HG03565 (cell line): ENCODE results near the gene DPP6.

Experiments
- ATAC-seq: cut with Tn5 transposase; IDR thresholded peaks from one replicate; pipeline ENCODE4 v1.9.1; 2021; ENCODE audit warnings: mild to moderate bottlenecking, moderate library complexity; ENCODE audit not compliant: unreplicated experiment

DPP6 gene

DNA sequence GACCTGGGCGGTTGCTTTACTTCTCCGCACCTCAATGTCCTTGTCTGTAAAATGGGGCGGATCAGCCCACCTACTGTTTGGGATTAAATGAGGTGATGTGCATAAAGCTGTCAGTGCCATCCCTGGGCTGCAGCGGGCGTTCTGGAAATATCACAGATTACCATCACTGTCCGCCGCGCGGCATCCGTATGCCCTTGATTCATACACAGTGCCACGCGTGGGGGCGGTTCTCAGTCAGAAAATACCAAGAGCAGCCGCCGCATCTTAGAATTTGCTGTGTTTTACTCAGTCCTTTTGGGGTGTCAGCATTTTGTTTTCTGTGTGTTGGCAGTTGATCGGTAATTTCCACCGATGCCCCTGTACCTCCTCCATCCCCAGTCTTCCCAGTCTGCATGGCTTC, 338.8 kb downstream of the DPP6 start:
- no peak for ATAC-seq

DNA sequence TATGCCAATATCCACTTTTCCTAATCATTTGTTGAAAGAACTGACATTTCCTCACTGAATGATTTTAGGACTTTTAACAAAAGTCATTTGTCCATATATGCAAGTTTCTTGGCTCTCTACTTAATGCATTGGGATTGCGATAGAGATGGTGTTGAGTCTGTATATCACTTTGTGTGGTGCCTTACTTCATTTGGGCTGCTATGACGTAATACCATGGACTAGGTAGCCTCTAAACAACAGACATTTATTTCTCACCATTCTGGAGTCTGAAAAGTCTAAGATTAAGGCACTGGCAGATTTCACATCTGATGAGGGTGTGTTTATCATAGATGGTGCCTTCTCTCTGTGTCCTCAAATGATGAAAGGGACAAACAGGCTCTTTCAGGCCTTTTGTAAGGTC, 342.6 kb downstream of the DPP6 start:
- no peak for ATAC-seq

DNA sequence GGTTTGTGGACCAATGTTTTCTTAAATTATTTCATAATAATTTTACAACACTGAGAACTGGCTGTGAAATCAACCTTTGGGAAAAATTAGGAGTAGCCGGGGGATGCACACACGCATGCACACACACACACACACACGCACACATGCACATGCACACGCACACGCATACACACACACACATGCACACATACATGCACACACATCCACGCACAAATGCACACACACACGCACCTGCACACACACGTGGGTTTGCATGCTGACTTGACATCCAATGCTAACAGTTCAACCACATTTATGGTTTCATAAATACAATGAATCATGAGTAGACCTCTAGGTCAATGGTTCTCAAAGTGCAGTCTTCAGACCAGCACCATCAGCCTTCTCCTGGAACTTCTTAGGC, 354.1 kb downstream of the DPP6 start:
- ATAC-seq = no peak

DNA sequence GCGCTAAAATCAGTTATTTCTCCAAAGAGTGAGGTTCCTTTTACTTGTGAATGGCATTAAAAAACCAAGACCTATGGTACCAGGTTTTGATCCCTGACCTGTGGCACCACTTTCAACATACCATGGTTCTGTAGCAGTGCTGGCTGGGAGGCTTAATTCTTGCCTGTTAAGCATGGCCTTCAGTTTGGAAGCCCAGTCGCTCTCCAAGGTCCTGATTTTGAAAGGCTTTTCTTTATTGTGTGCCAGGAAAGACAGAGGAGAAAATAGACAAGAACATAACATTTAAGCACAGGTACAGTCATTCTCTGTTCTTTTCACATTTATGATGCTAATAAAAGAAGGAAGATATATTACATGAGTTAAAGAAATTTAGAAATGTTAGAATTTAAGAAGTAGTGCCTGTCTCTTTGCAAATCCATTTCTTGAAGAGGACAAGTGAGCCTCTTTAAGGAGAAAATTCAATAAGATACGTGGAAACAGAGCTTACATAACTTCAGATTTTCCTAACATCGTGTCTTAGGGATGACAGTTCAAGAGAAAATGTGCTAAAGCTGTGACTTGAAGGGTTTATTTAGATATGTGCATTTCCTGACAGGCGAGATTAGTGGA, 357.6 kb downstream of the DPP6 start:
- ATAC-seq = no peak

DNA sequence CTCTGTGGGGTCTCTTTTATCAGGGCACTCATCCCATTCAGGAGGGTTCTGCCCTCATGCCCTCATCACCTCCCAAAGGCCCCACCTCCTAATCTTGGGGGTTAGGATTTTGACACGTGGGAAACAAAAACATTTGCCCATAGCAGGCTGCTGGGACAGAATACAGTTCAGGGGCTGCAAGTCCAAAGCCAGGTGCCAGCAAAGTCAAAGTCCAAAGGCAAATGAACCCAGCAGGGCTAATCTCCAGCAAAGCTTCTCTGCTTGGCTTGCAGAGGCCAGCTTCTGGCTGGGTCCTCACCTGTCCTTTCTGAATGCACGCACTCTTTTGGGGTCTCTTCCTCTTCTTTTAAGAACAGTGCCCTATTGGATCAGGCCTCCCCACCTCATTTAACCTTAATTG, 359.9 kb downstream of the DPP6 start:
- ATAC-seq = no peak

DNA sequence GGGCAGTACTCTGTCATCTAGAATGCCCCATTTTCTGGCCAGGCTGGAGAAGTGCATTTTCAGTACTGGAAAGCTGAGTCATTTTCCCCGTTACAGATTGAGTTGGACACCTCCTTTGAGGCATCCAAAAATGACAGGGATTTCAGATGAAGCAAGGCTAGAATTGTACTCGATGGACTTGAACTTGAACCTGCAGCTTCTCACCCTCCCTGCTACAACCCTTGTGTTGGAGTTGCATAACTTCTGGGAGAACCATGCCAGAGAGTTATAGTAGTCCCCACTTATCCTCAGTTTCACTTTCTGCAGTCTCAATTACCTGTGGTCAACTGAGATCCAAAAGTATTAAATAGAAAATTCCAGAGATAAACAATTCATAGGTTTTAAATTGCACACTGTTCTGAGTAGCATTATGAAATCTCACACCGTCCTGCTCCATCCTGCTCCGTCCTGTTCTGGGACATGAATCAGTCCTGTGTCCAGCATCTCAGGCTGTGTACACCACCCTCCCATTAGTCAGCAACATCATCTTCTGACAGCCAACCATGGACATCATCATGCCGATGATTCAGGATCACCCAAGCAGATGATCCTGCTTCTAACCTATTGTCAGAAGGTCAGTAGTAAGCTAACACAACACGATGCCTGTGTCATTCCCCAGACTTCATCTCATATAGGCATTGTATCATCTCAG, 363.7 kb downstream of the DPP6 start:
- no peak for ATAC-seq

DNA sequence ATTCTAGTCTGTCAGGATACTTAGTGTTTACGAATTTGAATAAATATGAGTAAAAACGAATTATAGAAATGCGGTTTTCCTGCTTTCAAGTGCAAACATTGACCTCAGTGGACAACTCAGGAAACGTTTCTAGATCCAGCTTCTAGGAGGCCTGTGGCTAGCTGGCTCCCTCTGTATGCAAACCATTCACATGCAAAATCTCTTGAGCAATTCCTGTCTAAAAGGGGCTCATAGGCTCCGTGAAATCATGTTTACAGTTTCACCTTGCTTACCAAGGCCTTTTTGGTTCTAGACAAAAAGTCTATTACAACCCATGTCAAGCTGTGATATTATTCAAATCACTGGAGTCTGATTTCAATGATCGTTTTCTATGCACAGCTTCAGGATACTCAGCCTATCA, 364.5 kb downstream of the DPP6 start:
- no peak for ATAC-seq

DNA sequence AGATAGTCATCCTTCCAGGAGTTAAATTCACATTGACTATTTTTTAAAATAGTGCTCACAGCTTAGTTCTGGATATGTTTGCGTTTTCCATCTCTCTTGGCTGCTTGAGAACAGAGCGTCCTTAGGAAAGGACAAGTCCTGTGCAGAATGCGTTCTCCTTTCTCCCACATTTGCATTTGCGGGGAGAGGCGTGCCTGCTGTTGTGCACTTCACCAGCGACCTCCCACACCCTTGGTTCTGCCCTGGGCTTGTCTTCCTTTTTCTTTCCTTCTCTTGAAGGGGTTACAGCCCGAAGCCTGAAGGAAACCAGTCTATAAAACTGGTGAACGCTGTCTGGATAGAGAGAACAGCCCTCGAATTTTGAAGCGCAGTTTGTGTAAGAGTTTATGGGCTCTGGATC, 367.1 kb downstream of the DPP6 start:
- no peak for ATAC-seq

DNA sequence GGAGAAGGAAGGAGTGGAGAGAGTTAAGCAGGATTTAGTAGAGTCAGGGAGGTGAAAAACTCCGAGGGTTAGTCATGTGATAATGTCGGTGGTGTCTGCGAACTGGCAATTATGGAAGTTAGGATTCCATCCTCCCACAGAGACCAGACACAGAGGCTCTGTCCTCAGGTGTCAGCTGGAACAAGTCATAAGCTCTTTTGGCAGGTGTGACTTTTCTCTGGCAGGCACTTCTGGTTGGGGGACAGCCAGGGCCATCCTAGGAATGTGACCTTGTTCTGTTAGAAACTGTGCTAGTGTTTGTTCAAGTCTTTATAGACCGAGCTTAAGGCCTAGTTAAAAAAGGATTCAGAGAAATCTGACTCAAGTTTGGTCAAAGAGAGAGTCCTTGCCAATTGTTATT, 371.0 kb downstream of the DPP6 start:
- no peak for ATAC-seq

DNA sequence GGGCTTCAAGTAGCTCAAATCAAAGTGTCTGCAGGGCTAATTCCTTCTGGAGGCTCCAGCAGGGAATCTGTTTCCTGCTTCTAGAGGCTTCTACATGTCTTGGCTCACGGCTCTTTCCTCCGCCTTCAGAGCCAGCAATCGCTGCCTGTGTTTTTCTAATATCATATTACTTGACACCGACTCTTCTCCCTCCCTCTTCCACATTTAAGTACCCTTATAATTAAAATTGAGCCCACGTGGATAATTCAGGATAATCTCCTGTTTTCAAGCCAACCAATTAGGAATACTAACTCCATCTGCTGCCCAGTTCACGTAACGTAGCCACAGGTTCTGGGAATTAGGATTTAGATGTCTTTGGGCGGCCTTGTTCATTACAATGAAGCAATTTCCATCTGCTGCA, 372.2 kb downstream of the DPP6 start:
- ATAC-seq = no peak

DNA sequence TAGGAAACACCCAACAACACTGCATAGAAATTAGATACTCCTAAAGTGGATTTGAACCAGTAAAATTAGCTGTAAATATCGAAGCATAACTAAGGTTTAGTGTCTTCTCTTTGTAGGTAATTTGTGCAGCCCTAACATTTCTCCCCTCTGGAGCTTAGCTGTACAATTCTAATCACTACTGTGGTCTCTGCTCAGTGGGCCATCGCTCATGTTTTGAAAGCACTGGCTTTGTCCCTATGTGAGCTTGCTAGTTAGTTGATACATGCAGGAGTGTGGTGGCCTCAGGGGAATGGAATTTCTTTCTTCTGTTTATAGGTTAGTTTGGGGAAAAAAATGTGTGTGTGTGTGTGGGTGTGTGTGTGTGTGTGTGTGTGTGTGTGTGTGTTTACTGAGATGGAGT, 373.1 kb downstream of the DPP6 start:
- no peak for ATAC-seq

DNA sequence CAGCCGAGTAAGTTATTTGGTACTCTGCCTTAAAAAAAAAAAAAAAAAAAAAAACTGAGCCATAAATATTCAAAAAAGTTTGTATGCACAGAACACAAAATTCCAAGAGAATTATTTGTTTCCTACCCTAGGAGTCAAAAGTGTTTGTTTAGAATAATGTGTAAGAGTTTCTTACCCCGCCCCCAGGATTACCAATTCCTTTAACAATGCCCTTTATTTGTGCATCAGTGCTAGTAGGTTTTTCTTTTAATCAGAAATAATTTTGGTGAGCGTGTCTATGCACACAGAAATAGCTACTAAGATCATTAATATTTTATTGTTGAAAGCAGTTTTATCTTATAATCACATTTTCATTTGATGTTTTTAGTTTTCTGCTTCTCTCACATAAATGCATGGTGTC, 374.6 kb downstream of the DPP6 start:
- ATAC-seq = no peak

DNA sequence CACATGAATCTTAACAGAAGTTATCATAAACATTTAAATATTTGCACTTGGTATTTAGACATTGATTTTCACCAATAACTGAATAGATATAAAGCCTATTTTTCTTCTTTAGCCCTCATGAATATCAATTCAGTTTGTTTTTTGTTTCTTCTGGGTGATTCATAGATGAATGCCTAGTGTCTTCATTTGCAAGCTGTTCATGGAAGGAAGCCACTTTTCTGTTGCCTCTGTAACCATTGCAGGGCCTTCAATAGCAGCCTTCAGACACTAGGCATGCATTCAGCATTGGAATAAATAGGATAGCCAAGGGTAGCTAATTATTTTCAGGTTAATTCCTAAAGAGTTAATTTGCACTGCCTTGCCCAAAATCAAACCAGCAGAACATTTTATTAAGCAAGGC, 375.3 kb downstream of the DPP6 start:
- ATAC-seq = no peak

DNA sequence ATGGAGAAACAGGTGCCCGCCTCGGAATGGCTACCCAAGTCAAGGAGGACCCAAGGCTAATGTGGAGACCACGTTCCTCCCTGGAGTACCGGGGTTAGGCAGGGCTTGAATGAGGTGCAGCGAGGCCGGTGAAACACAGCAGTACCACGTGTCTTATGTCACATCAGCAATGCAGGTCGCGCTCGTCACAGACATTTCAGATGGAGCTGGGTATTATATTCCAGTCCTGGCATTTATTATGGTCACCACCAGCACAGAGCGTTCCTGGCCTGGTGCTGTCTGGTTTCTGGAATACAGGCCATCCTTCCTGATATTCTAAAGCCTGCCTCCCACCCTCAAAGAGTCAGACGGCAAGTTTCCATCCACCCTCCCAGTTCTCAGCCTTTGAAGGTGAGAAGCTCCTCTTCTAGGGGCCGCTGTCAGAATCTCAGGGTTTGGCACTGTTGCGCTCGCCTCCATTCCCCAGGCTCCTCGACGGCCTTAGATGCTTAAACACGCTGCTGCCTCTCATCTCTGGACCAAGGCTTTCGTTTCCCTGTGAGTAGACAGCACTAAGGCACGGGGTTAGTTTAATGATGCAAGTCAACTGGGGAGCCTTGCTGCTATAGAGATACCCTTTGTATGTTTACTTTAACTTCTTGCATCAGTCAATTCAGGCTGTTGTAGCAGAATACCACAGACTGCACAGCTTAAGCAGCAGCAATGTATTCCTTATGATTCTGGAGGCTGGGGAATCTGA, 377.6 kb downstream of the DPP6 start:
- no peak for ATAC-seq

DNA sequence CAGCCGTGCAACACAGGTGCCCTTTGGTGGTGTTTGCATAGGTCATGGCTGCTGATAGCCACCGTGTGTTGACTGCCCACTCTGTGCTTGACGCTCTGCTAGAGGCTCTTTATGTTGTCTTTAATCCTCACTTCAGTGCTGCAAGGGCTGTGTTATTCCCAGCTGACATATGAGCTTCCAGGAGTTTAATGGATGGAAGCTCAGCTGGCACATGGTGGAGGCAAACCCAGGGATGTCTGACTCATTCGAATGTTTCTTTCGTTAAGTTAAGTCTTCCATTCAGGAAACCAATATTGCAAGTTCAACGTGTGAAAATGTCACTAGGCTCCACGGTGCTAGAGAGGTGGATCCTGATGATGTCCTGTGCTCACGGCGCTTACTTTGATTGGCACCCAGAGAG, 378.4 kb downstream of the DPP6 start:
- ATAC-seq = no peak

DNA sequence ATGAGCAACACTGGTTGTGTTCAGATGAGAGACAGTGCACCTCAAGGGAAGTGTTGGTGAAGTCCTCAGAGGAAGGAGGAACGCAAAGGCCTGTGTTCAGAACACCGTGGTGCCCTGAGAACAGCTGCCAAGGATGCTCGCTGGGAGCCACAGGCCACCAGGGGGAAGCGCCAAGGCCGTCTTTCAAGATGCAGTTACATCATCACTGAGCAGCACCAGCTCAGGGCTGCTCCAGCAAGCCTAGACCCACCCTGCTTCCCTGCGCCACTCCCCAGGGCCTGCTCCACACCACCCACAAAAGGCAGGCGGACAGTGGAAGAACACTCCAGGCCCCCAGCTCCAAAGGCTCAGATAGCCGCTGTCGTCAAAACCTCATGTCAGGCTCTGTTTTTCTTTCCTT, 378.8 kb downstream of the DPP6 start:
- ATAC-seq = no peak

DNA sequence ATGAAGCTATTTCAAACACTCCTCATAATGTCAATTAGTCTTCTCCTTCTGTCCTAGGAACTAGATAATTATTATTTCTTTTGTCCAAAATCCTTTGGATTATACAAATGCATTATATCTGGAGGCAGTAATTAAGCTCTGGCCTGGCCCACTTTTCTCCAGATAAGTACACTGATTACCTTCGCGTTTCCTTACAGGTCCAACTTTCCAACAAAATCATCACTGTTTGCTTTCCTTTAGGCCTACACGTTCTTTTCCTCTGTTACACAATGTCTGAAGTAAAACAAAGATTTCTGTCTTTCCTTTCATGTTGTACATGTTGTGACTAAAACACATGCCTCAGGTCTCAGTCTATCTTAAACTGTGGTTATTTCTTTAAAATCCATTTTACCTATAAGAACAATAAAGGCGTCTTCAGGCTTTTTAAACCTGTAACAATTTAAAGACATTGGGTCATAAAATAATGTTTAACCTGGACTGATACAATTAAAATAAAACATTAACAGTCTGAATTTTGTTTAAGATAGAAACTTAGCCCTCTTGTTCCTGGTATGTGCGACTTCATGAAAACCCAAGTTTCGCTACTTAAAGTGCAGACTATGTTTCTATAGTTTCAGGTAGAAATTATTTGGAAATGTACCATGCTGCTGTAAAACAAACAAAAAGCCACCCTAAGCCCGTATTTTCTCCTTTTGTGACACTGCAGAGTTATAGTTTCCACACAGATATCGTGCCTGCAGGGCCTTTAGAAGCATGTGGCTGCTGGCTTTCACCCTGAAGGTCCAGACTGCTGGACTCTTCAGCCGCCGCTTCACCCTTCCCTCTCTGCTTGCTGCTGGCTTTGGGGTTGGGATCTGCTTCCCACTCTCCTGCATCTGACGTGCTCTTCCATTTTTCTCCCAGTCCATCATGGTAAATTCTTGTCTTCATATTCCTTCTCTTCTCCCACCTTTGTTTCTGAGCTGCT, 381.7 kb downstream of the DPP6 start:
- ATAC-seq = no peak

DNA sequence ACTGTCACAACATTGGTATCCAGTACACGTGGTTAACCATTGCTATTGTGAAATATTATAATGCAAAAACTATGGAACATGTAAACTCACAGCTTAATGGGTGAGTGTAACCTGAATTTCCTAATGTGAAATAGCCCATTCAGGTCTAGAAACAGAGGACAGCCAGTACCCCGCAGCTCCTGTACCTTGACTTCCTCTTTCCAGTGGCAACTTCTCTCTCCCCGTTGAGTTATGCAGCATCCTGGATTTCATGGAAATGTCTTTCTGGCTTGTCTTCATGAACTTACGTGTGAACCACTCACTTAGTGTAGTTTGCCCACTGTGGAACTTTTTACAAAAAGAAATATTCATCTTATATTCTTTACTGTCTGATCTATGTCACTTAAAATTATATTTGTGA, 384.4 kb downstream of the DPP6 start:
- ATAC-seq = no peak

DNA sequence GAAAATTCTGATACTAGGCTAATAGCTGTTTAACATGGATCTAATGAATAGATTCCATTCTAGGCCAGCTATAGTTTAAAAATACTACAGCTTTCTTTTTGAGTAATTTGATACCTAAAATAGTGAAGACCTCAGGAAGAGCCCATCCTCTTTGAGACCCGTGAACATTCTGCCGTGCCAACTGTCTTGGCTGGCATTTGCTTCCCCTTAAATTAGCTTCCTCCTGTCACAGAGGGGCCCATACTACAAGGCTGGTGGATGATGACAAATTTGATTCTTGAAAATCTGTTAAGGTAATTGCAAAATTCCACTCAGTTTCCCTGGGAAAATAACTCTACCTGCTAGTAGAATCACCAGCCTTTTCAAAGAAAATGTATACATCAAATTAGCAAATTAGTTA, 385.0 kb downstream of the DPP6 start:
- ATAC-seq = no peak

DNA sequence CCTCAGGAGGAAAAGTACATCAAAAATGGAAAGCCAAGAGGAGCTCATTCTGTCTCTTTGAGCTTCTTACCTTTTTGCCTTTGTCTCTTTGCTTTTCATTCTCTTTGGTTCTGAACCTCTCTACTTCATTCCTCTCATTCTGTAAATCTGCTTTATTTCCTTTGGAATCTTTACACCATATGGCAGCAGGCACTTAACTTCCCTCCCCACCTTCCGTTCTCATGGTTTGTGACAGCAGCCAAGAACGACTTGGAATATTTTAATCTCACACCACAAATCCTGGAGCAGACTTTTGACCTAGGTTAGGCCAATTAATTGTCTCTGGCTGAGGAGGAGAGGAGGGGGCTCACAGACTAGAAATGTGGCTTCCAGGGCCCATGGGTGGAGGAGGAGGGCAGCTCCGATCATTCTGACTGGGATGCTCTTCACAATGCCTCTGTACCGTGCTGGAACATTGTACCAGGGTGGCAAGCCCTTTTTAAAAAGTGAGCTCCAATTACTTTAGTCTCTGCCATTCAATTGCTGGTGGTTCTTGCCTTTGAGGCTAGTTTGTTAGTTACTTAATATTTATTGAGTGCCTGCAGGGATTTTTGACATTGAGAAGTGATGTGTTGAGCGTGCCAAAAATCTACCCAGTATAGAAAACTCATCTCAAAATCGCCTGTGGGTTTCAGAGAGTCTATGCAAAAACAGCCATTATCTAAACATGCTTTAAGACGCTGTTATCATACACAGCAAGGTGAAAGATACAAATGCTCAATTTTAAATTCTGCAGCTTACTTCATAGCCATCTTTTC, 386.6 kb downstream of the DPP6 start:
- no peak for ATAC-seq
